Gastrocnemius medialis (tissue), 4 donors: ENCODE results near the gene AKAP13. TPM values are rescaled to one million over a fixed set of nuclear protein-coding genes. Genes with fewer than 3 reads are reported as not detected.

Experiments
- ATAC-seq, 2 donors: fragments of 150-250 bp; one replicate each; pipeline ENCODE4 v1.9.1; 2016
- DNase-seq, 2 donors: peaks; one replicate each; pipeline ENCODE4 v3.0.0-alpha.2; 2019
- H3K27ac ChIP-seq, 4 donors: fragments of 200-600 bp; sonication (generic); 1 replicate in 1 of 4; 2 replicates in 3 of 4; pipeline ENCODE4 v1.5.1; 2016 to 2018; ENCODE audit warnings: mild to moderate bottlenecking in 2 of 4, moderate library complexity in 1 of 4
- H3K27me3 ChIP-seq, 3 donors: fragments of 200-600 bp; sonication (generic) in 2 of 3; 1 replicate in 1 of 3; 2 replicates in 2 of 3; pipeline versions ENCODE4 v1.5.1 to v1.6.0; 2016 to 2019; ENCODE audit warnings: mild to moderate bottlenecking in 1 of 3, moderate library complexity in 1 of 3
- H3K36me3 ChIP-seq, 2 donors: fragments of 200-600 bp; sonication (generic) in 1 of 2; one replicate each; pipeline ENCODE4 v1.5.1; 2017 to 2018
- H3K4me1 ChIP-seq, 2 donors: fragments of 200-600 bp; sonication (generic) in 1 of 2; one replicate each; pipeline ENCODE4 v1.5.1; 2016 to 2017; ENCODE audit warnings: mild to moderate bottlenecking in 2 of 2
- H3K4me3 ChIP-seq, 4 donors: fragments of 200-600 bp; sonication (generic) in 3 of 4; 1 replicate in 1 of 4; 2 replicates in 3 of 4; pipeline ENCODE4 v1.5.1; 2016 to 2019; ENCODE audit warnings: mild to moderate bottlenecking in 2 of 4
- H3K9me3 ChIP-seq, 3 donors: fragments of 200-600 bp; sonication (generic) in 2 of 3; 1 replicate in 1 of 3; 2 replicates in 2 of 3; pipeline ENCODE4 v1.5.1; 2016 to 2019
- CTCF ChIP-seq, 5 experiments: fragments of 450-650 bp in 3 of 5; fragments of 200-600 bp in 2 of 5; sonication (generic) in 2 of 5; IDR thresholded peaks in 4 of 5; conservative IDR thresholded peaks in 1 of 5; 1 replicate in 4 of 5; 2 replicates in 1 of 5; pipeline ENCODE4 v1.5.1; 2016 to 2019; ENCODE audit warnings: antibody characterized with exemption in 5 of 5, mild to moderate bottlenecking in 3 of 5, moderate library complexity in 3 of 5
- POLR2A ChIP-seq, 2 donors: fragments of 450-650 bp; IDR thresholded peaks; one replicate each; pipeline ENCODE4 v1.6.1; 2017; ENCODE audit warnings: antibody characterized with exemption in 2 of 2, mild to moderate bottlenecking in 2 of 2, moderate library complexity in 2 of 2
- in situ Hi-C, 4 donors: fragments of 200-750 bp; cut with MboI; loops; one replicate each; pipeline versions ENCODE4 v1.15.0 to v1.8.0; 2017; ENCODE audit warnings: low sequenced_read_pairs in 4 of 4
- intact Hi-C: fragments of 100-400 bp; cut with DNase I; formaldehyde crosslinking; loops from one replicate; pipeline ENCODE4 v1.15.1; 2023; ENCODE audit warnings: low total_unique reads
- total RNA-seq, 4 donors: library from RNA; depleted of rRNA; stranded (reverse); fragments of >200 nt; gene quantifications; one replicate each; pipeline versions ENCODE4 v1.1.0 to v1.2.3, GENCODE V29; 2016

The AKAP13 gene
- total RNA-seq, 4 donors from 2014 or later, result 127 to 481 (median 172) TPM

- Histone ChIP-seq H3K36me3 (no peaks in the 10 kb centered on the region), H3K9me3 (no peaks in the 10 kb centered on the region), H3K27me3 (no peaks in the 10 kb centered on the region), H3K4me1 (peaks cover 18 to 25% of the 10 kb centered on the region in 2 donors), H3K4me3 (no peak overlapping the region), H3K27ac (peak overlapping the region; percentile 27 to 66 (median 53))
- no peak for DNase-seq
- intact Hi-C loops, result loop anchor here (1.0 to 2.0 kb wide), 2 partner anchors 83 to 117 kb away; no protein-coding TSS in a partner anchor
- TF ChIP-seq POLR2A (IDR thresholded peaks at IDR 0.05), result no peak
- TF ChIP-seq CTCF (IDR thresholded peaks at IDR 0.05 in 4 of 5, conservative IDR thresholded peaks at IDR 0.05 in 1 of 5), result no peak
- no peak for ATAC-seq
- in situ Hi-C loops, result loop anchor here in 1 of 4 donors (5.0 kb wide), 1 partner anchor 82 kb away; no protein-coding TSS in a partner anchor
These were observed 33.6 kb downstream of the AKAP13 start for GRCh38 chr15:85414037-85414436.

GRCh38 chr15:85414495-85414894 is 34.1 kb downstream of the AKAP13 start:
- Histone ChIP-seq H3K4me3 (no peak overlapping the region), H3K4me1 (peaks cover 18 to 23% of the 10 kb centered on the region in 2 donors), H3K9me3 (no peaks in the 10 kb centered on the region), H3K27ac (peak overlapping the region in 1 of 4 donors; percentile 40), H3K27me3 (no peaks in the 10 kb centered on the region), H3K36me3 (no peaks in the 10 kb centered on the region)
- ATAC-seq, result no peak
- no peak for DNase-seq
- intact Hi-C loops (loop anchor here (1.0 to 2.0 kb wide), 2 partner anchors 83 to 118 kb away; no protein-coding TSS in a partner anchor), in situ Hi-C loops (loop anchor here in 1 of 4 donors (5.0 kb wide), 1 partner anchor 82 kb away; no protein-coding TSS in a partner anchor)
- TF ChIP-seq CTCF (IDR thresholded peaks at IDR 0.05 in 4 of 5, conservative IDR thresholded peaks at IDR 0.05 in 1 of 5) (peak in 1 of 5 experiments; percentile 8), POLR2A (IDR thresholded peaks at IDR 0.05) (no peak)

GRCh38 chr15:85414991-85415390 is 34.6 kb downstream of the AKAP13 start:
- Histone ChIP-seq H3K4me3 (no peak overlapping the region), H3K4me1 (peaks cover 18 to 23% of the 10 kb centered on the region in 2 donors), H3K27me3 (no peaks in the 10 kb centered on the region), H3K36me3 (no peaks in the 10 kb centered on the region), H3K27ac (no peak overlapping the region), H3K9me3 (no peaks in the 10 kb centered on the region)
- no peak for ATAC-seq
- in situ Hi-C loops (loop anchor here in 1 of 4 donors (5.0 kb wide), 1 partner anchor 83 kb away; no protein-coding TSS in a partner anchor), intact Hi-C loops (loop anchor here (1.0 to 2.0 kb wide), 2 partner anchors 84 to 118 kb away; no protein-coding TSS in a partner anchor)
- DNase-seq, result no peak
- TF ChIP-seq POLR2A (IDR thresholded peaks at IDR 0.05) (no peak), CTCF (IDR thresholded peaks at IDR 0.05 in 4 of 5, conservative IDR thresholded peaks at IDR 0.05 in 1 of 5) (no peak)

GRCh38 chr15:85415783-85416182 is 35.4 kb downstream of the AKAP13 start:
- H3K27ac ChIP-seq, result no peak overlapping the region
- TF ChIP-seq CTCF (IDR thresholded peaks at IDR 0.05 in 4 of 5, conservative IDR thresholded peaks at IDR 0.05 in 1 of 5) (no peak), POLR2A (IDR thresholded peaks at IDR 0.05) (no peak)
- no peaks in the 10 kb centered on the region for H3K36me3 ChIP-seq
- no peak for ATAC-seq
- in situ Hi-C loops, result no loop called here
- intact Hi-C loops, result loop anchor here (2.0 kb wide), 1 partner anchor 119 kb away; no protein-coding TSS in a partner anchor
- H3K4me1 ChIP-seq, result peaks cover 18 to 24% of the 10 kb centered on the region in 2 donors
- no peak for DNase-seq
- no peak overlapping the region for H3K4me3 ChIP-seq
- no peaks in the 10 kb centered on the region for H3K9me3 ChIP-seq
- no peaks in the 10 kb centered on the region for H3K27me3 ChIP-seq
